ENCODE results near the gene RANBP1. TPM values are rescaled to one million over a fixed set of nuclear protein-coding genes. Genes with fewer than 3 reads are reported as not detected.
A peak's percentile ranks its signal among the peaks of the same experiment; 100 is the strongest.

Gene RANBP1
- total and polyA plus RNA-seq, 9 of the 15 experiments (the other 6 are each of a cell fraction or from before 2014, with no cell fraction given), result 162 to 2,891 (median 1,289) TPM

- no peak for TF ChIP-seq HEY1 (CRISPR knock-in tag; IDR thresholded peaks at IDR 0.05; ENCODE audit: borderline replicate concordance)
- no peak for TF ChIP-seq RNF2 (IDR thresholded peaks at IDR 0.05)
- no peak for TF ChIP-seq MYBL2 (IDR thresholded peaks at IDR 0.05; ENCODE audit: low read depth)
- TF ChIP-seq MYBL2 (CRISPR knock-in tag; IDR thresholded peaks at IDR 0.05; ENCODE audit: borderline replicate concordance), result no peak
- no peak for TF ChIP-seq CBFB (CRISPR knock-in tag; IDR thresholded peaks at IDR 0.05)
- TF ChIP-seq TAF1 (IDR thresholded peaks at IDR 0.05; ENCODE audit: control insufficient read depth, extremely low read depth, insufficient read depth, low read length, severe bottlenecking), result no peak
- no peak for TF ChIP-seq NCOA4 (IDR thresholded peaks at IDR 0.05; ENCODE audit: partially characterized antibody)
- TF ChIP-seq TRIM25 (IDR thresholded peaks at IDR 0.05; ENCODE audit: borderline replicate concordance), result no peak
- TF ChIP-seq ELF1 (tag; IDR thresholded peaks at IDR 0.05), result no peak
- 0 out of 2 replicates have a peak, but pooled peaks have one; percentile 38 for TF ChIP-seq ZNF436 (CRISPR knock-in tag; IDR thresholded peaks at IDR 0.05)
- no peak for TF ChIP-seq MYNN (IDR thresholded peaks at IDR 0.05)
- TF ChIP-seq MYNN (CRISPR knock-in tag; IDR thresholded peaks at IDR 0.05), result no peak
- no peak for TF ChIP-seq NR2C2 (CRISPR knock-in tag; IDR thresholded peaks at IDR 0.05)
- no peak for TF ChIP-seq NR2C2 (tag; IDR thresholded peaks at IDR 0.05)
- TF ChIP-seq POLR3A (IDR thresholded peaks at IDR 0.05; ENCODE audit: borderline replicate concordance, extremely low read depth, insufficient read depth, insufficient read length), result no peak
- TF ChIP-seq MNT (conservative IDR thresholded peaks at IDR 0.05), result no peak
- TF ChIP-seq E2F8 (IDR thresholded peaks at IDR 0.05; ENCODE audit: low read depth, partially characterized antibody), result no peak
- TF ChIP-seq SMAD4 (CRISPR knock-in tag; conservative IDR thresholded peaks at IDR 0.05), result peak; percentile 98
- 0 out of 2 replicates have a peak, but pooled peaks have one; percentile 3 for TF ChIP-seq GTF2A2 (tag; IDR thresholded peaks at IDR 0.05)
- no peak for TF ChIP-seq BRCA1 (IDR thresholded peaks at IDR 0.05)
- no peak for TF ChIP-seq BRCA1 (CRISPR knock-in tag; IDR thresholded peaks at IDR 0.05)
- no peak for TF ChIP-seq TFAM (CRISPR knock-in tag; conservative IDR thresholded peaks at IDR 0.05)
These were observed 36.0 kb upstream of the RANBP1 start, which contains the start of gene DGCR8 (continued) for GRCh38 chr22:20079745-20080444.

Data from K562 (cell line).